GM21717 (cell line): ENCODE data around the gene AQP10.
"Not testable (repeated sequence)": the region's sequence is repeated elsewhere in the genome, so short reads cannot be mapped to it uniquely, and the experiment has no call there.

Experiments
- ATAC-seq: cut with Tn5 transposase; IDR thresholded peaks from one replicate; pipeline ENCODE4 v1.9.1; 2021; ENCODE audit warnings: mild to moderate bottlenecking, moderate library complexity; ENCODE audit not compliant: unreplicated experiment

The AQP10 gene

DNA sequence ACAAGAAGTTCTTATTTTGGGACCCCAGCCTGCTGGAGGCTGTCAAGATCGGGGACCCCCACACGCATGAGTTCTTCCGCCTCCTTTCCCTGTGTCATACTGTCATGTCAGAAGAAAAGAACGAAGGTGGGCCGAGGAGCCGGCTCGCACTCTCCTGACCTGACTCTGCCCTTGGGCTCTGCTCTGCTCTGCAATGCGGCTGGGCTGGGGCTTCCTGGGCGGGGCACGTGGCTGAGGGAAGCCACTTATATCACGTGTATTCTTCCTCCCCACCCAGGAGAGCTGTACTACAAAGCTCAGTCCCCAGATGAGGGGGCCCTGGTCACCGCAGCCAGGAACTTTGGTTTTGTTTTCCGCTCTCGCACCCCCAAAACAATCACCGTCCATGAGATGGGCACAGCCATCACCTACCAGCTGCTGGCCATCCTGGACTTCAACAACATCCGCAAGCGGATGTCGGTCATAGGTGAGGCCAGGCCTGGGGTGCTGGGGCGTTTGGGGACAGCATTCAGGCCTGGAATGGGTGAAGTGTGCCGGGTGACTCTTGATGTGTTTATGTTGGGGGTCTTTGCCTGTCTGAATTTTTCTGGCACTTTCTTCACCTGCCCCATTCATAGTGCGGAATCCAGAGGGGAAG, 22.1 kb downstream of the AQP10 start:
- no peak for ATAC-seq

DNA sequence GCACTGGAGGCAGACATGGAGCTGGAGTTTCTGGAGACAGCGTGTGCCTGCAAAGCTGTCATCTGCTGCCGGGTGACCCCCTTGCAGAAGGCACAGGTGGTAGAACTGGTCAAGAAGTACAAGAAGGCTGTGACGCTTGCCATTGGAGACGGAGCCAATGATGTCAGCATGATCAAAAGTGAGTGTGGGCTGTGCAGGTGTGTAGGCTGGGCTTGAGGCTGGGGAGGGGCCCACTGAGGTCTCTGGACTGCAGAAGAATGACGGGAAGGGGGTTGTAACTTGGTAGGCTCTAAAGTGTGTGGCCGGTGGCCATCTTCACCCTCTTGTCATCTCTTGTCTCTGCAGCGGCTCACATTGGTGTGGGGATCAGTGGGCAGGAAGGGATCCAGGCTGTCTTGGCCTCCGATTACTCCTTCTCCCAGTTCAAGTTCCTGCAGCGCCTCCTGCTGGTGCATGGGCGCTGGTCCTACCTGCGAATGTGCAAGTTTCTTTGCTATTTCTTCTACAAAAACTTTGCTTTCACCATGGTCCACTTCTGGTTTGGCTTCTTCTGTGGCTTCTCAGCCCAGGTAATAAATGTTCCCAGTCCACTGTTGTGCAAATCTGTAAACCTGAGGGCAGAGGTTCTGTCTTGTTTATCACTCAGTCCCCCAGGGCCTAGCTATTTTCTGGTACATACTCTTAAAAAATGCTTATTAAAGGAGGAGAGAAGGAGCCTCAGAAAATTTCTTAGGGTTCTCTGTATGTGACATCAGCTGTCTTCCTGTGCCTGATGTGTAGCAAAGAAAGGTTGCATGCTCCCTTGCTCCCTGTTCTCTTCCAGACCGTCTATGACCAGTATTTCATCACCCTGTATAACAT, 24.3 kb downstream of the AQP10 start:
- ATAC-seq = no peak

DNA sequence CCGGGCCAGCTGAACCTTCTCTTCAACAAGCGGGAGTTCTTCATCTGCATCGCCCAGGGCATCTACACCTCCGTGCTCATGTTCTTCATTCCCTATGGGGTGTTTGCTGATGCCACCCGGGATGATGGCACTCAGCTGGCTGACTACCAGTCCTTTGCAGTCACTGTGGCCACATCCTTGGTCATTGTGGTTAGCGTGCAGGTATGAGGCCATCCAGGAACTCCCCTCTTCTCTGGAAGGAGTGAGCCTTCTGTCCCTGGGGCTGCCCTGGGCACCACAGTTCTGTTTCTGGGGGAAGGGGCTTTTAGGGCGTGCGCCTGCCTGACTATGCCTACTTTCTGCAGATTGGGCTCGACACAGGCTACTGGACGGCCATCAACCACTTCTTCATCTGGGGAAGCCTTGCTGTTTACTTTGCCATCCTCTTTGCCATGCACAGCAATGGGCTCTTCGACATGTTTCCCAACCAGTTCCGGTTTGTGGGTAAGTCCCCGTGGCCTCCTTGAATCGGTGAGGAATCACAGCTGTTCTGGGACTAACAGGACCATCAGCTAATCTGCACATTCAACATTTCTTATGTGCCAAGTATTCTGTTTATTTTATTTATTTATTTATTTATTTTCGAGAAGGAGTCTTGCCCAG, 25.5 kb downstream of the AQP10 start:
- ATAC-seq = no peak

DNA sequence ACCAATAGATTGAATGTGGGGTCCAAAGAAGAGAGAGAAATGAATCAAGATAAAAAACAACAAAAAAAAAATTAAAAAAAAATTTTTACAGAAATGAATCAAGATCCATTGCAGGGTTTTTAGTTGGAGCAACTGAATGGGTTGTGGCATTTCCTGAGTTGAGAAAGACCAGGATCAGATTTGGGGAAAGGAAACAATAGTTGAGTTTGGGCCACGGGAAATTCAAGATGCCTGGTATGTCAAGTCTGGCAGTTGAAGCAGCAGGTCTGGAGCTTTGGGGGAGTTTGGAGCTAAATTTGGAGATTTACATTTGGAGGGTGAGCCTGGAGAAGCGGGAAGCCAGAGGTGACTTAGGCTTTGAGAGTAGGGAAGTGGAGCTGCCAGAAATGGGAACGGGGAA, 27.1 kb downstream of the AQP10 start:
- no peak for ATAC-seq

DNA sequence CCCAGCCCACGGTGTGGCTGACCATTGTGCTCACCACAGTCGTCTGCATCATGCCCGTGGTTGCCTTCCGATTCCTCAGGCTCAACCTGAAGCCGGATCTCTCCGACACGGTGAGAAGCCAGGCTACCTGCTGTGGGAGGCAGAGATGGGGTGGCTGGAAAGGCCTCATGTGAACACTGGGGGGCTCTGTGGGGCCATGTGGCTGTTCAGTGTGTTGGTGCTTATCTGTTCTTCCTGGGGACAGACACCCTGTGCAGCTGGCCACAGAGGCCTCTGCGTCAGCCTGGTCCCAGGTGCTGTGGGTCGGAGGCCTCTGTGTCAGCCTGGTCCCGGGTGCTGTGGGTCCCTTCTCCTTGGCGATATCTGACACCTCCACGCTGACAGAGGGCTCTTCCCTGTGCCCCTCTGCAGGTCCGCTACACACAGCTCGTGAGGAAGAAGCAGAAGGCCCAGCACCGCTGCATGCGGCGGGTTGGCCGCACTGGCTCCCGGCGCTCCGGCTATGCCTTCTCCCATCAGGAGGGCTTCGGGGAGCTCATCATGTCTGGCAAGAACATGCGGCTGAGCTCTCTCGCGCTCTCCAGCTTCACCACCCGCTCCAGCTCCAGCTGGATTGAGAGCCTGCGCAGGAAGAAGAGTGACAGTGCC, 27.7 kb downstream of the AQP10 start:
- no peak for ATAC-seq

DNA sequence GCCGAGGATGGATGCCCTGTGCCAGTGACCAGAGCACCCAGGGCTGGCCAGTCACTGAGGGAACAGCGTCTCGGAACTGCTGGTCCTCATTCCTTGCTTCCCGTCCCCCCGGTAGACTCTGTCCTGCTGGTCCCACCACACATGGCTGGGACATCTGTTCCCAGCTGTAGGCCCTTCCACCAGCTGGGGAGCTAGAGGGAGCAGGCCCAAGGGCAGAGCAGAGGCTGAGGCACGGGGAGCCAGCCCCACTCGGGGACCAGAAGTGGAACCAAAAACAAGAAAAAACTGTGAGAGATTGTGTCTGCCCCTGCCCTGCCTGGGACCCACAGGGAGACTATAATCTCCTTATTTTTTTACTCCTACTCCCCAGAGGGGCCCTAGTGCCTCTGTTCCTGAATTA, 28.2 kb downstream of the AQP10 start:
- no peak for ATAC-seq

DNA sequence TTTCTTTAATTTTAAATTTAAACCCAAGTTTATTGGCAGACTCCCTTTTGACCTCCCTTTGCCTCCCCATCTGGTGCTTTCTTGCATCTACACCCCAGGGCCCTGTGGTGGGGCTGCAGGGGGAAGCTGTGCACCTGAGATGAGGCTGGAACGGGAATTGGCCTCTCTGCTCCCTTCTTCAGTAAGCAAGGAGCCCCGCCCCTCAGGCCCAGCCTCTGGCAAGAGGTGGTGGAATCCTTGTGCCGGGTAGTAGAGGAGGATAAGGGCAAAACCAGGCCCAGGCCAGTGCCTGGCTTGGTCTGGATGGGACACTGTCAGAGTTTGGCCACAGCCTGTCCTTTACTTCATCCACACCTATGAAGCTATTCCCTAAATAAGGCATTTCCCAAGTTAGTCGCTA, 29.5 kb downstream of the AQP10 start:
- ATAC-seq = no peak

DNA sequence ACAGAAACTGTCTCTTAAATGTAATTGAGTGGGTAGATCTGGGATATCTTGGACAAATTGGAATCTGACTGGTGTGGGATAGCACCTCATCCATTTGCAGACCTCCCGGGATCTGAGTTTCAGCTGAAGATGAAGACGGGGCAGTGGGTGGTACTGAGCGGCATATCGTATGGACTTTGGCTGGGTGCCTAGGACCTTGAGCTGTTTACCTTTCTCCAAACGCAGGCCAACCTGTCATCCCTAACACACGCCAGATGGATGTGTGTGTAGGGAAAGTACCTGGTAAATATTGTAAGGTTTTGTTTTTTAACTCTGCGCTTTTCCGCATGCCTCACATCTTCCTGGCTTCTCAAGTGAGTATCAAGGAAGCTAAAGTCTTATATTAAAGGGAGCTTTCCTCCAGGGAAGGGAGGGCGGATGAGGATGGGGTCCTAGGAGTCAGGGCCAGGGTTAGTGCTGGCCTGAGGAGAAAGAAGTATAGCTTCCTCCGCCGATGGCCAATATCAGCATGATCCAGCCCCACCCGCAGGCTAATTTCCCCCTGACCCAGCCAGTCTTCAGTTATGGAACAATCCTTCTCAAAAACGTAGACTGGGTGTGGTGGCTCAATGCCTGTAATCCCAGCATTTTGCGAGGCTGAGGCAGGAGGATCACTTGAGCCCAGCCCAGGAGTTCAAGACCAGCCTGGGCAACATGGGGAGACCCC, 30.6 kb downstream of the AQP10 start:
- ATAC-seq = no peak

DNA sequence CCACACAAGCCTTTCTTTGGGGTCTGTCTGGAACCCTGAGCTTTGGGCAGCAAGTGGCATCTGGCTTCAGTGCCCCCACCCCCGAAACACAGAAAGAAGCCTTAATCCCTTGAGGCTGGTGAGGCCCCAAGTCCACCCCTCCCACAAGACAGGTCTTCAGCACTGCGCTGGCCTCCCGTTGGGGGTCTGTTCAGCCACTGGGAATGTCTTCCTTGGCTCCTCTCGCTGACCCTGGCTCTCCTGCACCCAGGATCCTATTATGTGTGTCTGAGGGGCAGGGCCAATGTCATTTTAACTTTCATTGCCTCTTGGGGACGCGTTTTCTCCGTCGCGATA, 31.3 kb downstream of the AQP10 start:
- ATAC-seq = no peak

DNA sequence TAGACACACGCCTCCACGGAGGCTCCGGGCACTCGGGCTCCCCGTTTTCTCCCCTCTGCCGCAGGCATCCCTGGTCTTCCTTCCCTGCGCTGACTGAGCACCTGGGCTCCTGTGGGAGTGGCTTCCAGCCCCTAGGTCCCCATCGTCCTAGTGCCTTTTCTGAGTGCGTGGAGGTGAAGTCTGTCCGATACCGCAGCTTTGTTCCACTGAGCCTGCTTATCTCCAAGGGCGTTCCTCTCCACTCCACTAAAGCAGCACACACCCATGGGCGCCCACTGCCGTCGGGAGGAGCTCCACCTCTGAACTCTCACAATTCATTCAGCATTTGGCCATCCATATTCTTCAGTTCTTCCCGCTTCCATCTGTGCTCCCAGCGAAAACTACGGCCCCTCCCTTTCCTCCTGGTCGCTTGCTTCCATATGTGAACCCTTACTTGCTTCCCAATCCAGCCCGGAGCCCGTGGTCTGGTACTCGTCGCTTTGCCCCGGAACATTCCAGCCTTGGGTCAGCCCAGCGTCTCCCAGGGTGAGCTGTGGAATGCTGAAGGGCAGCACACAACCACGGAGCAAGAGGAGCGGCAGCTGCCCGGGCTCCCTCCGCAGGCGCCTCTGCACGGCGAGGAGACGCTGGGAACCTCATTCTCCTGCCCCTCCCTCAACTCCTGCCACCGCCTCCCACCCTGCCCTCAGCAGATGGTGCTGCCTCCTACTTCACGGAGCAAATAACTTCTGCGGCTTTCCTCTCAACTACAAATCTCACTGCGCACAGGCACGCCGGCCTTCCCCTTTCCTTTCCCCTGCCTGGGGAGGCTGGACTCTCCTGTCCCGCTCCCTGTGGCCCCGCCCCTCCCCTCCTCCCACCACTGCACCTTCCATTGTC, 31.9 kb downstream of the AQP10 start:
- ATAC-seq = no peak

DNA sequence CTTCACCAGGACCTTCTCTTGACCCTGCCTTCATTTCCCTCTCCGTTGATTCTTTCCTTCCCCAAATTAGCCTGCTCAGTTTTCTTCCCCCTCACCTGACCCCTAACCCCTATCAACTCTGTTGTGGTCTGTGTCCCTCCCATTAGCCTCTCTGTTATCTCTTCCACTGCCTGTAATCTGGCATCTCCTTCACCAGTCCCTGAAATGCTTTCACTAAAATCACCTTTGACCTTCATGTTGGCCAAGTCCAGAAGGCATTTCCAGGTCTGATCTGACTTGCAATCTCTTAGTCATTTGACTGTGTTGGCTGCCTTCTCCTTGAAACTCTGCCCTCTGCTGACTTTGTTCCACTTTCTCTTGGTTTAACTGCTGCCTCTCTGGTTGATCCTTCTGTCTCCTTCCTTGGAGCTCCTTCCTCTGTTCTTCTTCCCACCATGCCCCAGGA, 32.6 kb downstream of the AQP10 start:
- no peak for ATAC-seq

DNA sequence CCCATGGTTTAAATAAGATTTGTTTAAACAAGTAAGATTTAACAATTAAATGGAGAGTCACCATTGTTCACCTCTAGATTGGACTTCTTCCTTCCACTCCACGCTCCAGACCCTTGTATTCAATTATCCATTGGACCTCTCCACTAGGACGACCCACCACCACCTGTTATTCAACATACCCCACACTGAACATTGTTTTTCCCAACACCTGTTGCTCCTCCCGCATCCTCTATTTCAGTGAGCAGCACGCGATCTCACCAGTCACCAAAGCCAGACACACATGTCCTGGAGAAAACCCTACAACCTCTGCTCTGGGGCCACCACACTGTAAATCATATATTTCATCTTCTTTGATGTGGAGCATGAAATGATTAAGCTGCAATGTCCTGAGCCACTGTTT, 33.1 kb downstream of the AQP10 start:
- no peak for ATAC-seq

DNA sequence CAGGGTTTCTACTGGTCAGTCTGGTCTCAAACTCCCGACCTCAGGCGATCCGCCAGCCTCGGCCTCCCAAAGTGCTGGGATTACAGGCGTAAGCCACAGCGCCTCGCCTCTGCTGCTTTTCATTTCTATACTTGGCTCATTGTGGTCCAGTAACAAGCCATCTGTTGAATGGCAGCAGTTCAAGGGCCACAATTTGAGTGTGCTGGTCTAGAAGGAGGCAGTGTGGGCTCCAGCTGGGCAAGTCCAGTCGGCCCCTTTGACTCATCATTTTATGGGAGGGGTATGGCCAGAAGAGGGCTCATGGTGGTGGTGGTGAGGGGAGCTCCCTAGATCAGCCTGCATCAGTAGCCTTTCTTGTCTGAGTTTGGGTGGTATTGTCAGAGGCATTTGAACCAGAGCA, 37.6 kb downstream of the AQP10 start:
- ATAC-seq = no peak

DNA sequence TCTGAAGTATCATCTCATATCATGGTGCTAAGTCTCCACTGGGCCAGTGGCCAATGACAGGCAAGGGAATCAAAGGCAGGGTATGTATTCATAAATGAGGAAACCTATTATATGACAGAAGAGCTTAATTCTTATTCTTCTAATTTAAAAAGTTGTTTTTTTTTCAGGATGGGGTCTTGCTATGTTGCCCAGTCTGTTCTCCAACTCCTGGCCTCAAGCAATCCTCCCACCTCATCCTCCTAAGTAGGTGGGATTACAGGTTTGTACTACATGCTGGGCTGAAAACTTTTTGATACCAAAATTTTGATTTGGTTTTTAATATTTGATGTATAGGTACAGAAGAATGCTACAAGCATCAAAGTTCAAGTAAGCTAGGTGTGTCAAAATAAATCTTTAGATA, 39.4 kb downstream of the AQP10 start:
- no peak for ATAC-seq

DNA sequence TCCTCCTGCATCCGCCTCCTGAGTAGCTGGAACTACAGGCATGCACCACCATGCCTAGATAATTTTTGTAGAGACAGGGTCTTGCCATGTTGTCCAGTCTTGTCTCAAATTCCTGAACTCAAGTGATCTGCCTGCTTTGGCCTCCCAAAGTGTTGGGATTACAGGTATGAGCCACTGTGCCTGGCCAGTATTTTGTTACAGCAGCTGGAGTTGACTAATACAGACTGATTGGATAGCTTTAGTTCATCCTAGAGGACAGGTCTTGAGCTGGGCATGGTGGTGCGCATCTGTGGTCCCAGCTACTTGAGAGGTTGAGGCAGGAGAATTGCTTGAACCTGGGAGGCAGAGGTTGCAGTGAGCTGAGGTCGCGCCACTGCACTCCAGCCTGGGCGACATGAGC, 40.0 kb downstream of the AQP10 start:
- ATAC-seq = not testable (repeated sequence)

DNA sequence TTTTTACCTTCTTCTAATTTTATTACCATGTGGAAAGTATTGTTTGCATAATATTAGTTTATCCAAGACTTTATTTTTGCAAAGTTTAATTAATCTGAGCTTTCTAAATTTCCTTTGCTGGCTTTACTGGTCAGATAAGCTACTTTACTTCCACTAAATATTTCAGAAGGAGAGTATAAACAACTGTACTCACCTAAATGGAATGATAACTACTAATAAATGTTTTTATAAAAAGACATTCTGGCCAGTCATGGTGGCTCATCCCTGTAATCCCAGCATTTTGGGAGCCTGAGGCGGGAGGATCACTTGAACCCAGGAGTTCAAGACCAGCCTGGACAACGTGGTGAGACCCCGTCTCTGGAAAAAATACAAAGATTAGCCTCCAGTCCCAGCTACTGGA, 40.5 kb downstream of the AQP10 start:
- ATAC-seq = no peak

DNA sequence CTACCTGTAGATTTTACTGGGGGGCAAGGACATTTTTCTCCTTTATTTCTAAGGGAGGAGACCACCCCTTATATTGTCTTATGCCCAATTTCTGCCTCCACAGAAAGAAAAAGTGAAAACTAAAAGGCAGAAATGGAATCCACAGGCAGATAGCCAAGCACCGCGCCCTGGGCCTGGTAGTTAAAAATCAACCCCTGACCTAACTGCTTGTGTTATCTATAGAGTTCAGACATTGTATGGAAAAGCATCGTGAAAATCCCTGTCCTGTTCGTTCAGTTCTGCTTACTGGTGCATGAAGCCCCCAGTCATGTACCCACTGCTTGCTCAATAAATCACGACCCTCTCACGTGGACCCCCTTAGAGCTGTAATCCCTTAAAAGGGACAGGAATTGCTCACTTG, 50.5 kb downstream of the AQP10 start:
- no peak for ATAC-seq

DNA sequence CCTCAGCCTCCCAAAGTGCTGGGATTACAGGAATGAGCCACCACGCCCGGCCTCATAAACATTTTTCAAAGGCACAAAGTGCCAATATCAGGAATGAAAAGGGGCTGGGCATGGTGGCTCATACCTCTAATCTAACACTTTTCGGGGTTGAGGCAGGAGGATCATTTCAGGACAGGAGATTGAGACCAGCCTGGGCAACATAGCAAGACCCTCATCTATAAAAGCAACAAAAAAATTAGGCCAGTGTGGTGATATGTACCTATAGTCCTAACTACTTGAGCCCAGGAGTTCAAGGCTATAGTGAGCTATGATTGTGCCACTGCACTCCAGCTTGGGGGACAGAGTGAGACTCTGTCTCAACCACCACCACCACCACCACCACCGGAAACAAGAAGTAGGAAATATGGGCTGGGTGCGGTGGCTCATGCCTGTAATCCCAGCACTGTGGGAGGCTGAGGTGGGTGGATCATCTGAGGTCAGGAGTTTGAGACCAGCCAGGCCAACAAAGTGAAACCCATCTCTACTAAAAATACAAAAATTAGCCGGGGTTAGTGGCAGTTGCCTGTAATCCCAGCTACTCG, 53.0 kb downstream of the AQP10 start:
- not testable (repeated sequence) for ATAC-seq
